T-helper 2 cell treated with Interferon-gamma antibody and Interleukin-4, amounts not matched to agents 5 μg/mL and 100 μg/mL, for 36 hours (primary cell): ENCODE measurements around the gene MELK.

Source experiments
- DNase-seq: peaks from one replicate; pipeline ENCODE4 v3.0.0; 2021; ENCODE audit warnings: low spot score
- H3K27ac Mint-ChIP-seq: one replicate; pipeline ENCODE4 v1.8.0; 2021; ENCODE audit warnings: mild to moderate bottlenecking, mixed read lengths
- H3K27me3 Mint-ChIP-seq: one replicate; pipeline ENCODE4 v1.8.0; 2021; ENCODE audit warnings: low read depth, mixed read lengths
- H3K36me3 Mint-ChIP-seq: one replicate; pipeline ENCODE4 v1.8.0; 2021; ENCODE audit warnings: low read depth, mixed read lengths
- H3K4me1 Mint-ChIP-seq: one replicate; pipeline ENCODE4 v1.8.0; 2021; ENCODE audit warnings: low read depth, mixed read lengths
- H3K4me3 Mint-ChIP-seq: one replicate; pipeline ENCODE4 v1.8.0; 2022; ENCODE audit warnings: mild to moderate bottlenecking, moderate library complexity, mixed read lengths
- H3K9me3 Mint-ChIP-seq: one replicate; pipeline ENCODE4 v1.8.0; 2021; ENCODE audit warnings: mixed read lengths

MELK gene

DNA sequence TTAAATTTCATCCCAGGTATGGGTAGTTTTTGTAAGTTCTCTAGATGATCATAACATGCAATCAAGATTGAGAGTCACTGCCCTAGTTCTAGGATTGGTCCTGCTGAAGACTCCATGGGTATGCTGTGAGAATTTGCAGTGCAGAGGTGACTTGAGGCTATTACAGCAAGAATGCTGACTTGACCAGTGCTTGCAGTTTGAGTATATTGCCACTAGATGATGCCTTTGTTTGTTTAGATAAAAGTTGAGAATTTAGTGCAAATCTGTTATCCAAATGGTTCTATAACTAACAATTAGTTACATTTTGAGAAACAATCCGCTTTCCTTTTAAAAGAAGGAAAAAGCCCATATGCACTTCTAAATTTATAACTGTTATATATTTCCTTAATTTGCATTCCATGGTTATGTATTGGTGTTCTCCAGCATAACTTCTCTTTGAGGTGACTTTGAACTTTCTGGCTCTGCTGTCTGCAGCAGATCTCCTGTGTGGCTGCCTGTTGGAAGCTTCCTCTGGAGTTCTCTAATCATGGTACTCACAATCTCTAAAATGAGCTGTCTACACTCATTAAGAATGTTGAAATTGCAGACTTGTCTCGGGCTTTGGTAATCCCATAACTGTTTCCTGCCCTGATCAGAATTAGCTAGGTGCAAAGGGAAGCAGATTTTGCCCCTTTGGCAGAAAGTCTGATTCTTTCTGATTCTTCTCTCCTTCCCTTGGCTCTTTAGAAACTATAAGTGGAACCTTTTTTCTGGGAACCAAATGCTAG is 24.9 kb downstream of the MELK start:
- DNase-seq = no peak
- H3K27me3 Mint-ChIP-seq = no peaks in the 10 kb centered on the region
- no peak overlapping the region for H3K4me3 Mint-ChIP-seq
- H3K27ac Mint-ChIP-seq = no peak overlapping the region
- no peaks in the 10 kb centered on the region for H3K9me3 Mint-ChIP-seq
- H3K36me3 Mint-ChIP-seq = peaks cover 47% of the 10 kb centered on the region
- H3K4me1 Mint-ChIP-seq = peaks cover 5% of the 10 kb centered on the region

GRCh38 chr9:36598273-36598672 is 25.6 kb downstream of the MELK start:
- Mint-ChIP-seq H3K36me3 (peaks cover 49% of the 10 kb centered on the region), H3K9me3 (no peaks in the 10 kb centered on the region), H3K4me1 (peaks cover 8% of the 10 kb centered on the region), H3K4me3 (no peak overlapping the region), H3K27me3 (no peaks in the 10 kb centered on the region), H3K27ac (no peak overlapping the region)
- no peak for DNase-seq

DNA sequence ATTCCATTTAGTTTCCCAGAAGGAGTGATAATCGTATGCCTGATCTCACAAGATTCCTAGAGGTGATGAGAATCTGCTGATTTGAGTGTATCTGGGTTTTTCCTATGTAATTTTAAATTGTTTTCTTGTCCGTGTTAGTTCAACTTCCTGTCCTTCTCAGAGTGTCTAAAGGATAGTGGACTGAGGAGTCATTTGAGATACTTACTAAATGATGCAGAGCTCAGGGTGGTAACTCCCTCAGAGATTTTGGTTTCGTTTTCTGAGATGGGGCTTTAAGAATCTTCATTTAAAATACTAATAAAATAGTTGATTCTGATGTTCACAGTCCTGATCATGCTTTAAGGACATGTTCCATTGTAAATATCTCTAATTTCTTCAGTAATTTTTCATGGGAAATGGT is 30.3 kb downstream of the MELK start:
- Mint-ChIP-seq H3K36me3 (peaks cover 51% of the 10 kb centered on the region), H3K27ac (peak overlapping the region; percentile 74), H3K4me1 (peaks cover 5% of the 10 kb centered on the region), H3K9me3 (no peaks in the 10 kb centered on the region), H3K4me3 (peak overlapping the region; percentile 21), H3K27me3 (no peaks in the 10 kb centered on the region)
- DNase-seq = no peak

GRCh38 chr9:36609306-36609705 is 36.6 kb downstream of the MELK start:
- H3K27me3 Mint-ChIP-seq = no peaks in the 10 kb centered on the region
- H3K9me3 Mint-ChIP-seq = no peaks in the 10 kb centered on the region
- no peak overlapping the region for H3K4me3 Mint-ChIP-seq
- no peak overlapping the region for H3K27ac Mint-ChIP-seq
- H3K36me3 Mint-ChIP-seq = peaks cover 51% of the 10 kb centered on the region
- H3K4me1 Mint-ChIP-seq = peaks cover 2% of the 10 kb centered on the region
- DNase-seq = no peak

GRCh38 chr9:36622121-36622520 is 49.4 kb downstream of the MELK start:
- Mint-ChIP-seq H3K36me3 (peaks cover 31% of the 10 kb centered on the region), H3K27ac (no peak overlapping the region), H3K9me3 (no peaks in the 10 kb centered on the region), H3K27me3 (no peaks in the 10 kb centered on the region), H3K4me3 (no peak overlapping the region), H3K4me1 (peaks cover 2% of the 10 kb centered on the region)
- no peak for DNase-seq

GRCh38 chr9:36623280-36623679 is 50.6 kb downstream of the MELK start:
- no peak for DNase-seq
- no peaks in the 10 kb centered on the region for H3K27me3 Mint-ChIP-seq
- peaks cover 2% of the 10 kb centered on the region for H3K4me1 Mint-ChIP-seq
- no peak overlapping the region for H3K4me3 Mint-ChIP-seq
- H3K27ac Mint-ChIP-seq = no peak overlapping the region
- no peaks in the 10 kb centered on the region for H3K9me3 Mint-ChIP-seq
- peaks cover 26% of the 10 kb centered on the region for H3K36me3 Mint-ChIP-seq

DNA sequence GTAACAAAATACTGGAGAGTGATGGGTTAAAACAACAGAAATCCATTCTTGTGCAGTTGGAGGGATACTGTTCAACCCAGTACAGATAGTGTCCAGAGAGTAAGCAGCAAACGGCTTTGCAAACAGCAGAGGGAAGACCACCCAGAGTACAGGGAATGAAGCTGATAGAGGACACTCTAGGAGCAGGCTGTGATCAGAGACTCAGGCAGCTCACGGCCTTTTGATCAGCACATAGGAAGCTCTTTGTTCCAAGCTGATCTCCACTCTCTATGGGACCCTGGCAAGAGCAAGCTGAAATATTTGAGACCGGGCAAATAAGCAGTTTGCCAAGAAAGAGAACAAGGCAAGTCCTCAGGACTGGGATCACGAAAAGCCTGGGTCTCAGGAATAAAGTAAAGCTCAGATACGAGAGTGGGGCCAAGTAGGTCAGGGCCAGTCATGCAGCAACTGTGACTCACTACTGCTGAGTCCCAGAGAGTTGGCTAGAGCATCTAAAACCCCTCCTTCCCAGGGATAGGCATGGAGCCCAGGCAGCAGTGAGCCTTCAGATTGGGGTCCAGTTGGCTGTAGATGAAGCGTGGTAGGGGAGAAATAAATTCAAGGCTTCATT is 52.4 kb downstream of the MELK start:
- Mint-ChIP-seq H3K4me3 (no peak overlapping the region), H3K36me3 (peaks cover 30% of the 10 kb centered on the region), H3K27me3 (no peaks in the 10 kb centered on the region), H3K27ac (peak overlapping the region; percentile 57), H3K9me3 (no peaks in the 10 kb centered on the region), H3K4me1 (peaks cover 2% of the 10 kb centered on the region)
- no peak for DNase-seq

GRCh38 chr9:36632892-36633291 is 60.2 kb downstream of the MELK start:
- Mint-ChIP-seq H3K27ac (no peak overlapping the region), H3K4me3 (no peak overlapping the region), H3K27me3 (no peaks in the 10 kb centered on the region), H3K4me1 (no peaks in the 10 kb centered on the region), H3K9me3 (no peaks in the 10 kb centered on the region), H3K36me3 (peaks cover 33% of the 10 kb centered on the region)
- no peak for DNase-seq

GRCh38 chr9:36637491-36638270 is 65.0 kb downstream of the MELK start:
- DNase-seq = no peak
- H3K4me3 Mint-ChIP-seq = no peak overlapping the region
- H3K27ac Mint-ChIP-seq = no peak overlapping the region
- no peaks in the 10 kb centered on the region for H3K9me3 Mint-ChIP-seq
- peaks cover 11% of the 10 kb centered on the region for H3K4me1 Mint-ChIP-seq
- no peaks in the 10 kb centered on the region for H3K27me3 Mint-ChIP-seq
- H3K36me3 Mint-ChIP-seq = peaks cover 27% of the 10 kb centered on the region

- H3K27ac Mint-ChIP-seq = no peak overlapping the region
- H3K27me3 Mint-ChIP-seq = no peaks in the 10 kb centered on the region
- no peaks in the 10 kb centered on the region for H3K9me3 Mint-ChIP-seq
- H3K4me3 Mint-ChIP-seq = no peak overlapping the region
- DNase-seq = no peak
- H3K4me1 Mint-ChIP-seq = peaks cover 11% of the 10 kb centered on the region
- H3K36me3 Mint-ChIP-seq = peaks cover 33% of the 10 kb centered on the region
These were observed 68.2 kb downstream of the MELK start for GRCh38 chr9:36640771-36641381.

DNA sequence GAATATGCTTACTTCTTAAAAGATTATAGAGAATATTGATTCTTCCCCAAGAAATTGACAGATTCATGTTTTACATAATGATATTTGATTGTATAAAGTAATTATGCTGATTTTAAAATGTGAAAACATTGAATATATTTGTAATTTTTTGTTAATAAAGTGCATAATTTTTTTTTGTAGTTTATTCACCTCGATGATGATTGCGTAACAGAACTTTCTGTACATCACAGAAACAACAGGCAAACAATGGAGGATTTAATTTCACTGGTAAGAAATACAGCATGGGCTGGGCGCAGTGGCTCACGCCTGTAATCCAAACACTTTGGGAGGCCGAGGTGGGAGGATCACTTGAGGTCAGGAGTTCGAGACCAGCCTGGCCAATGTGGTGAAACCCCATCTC is 70.1 kb downstream of the MELK start:
- no peak overlapping the region for H3K4me3 Mint-ChIP-seq
- peaks cover 11% of the 10 kb centered on the region for H3K4me1 Mint-ChIP-seq
- H3K9me3 Mint-ChIP-seq = no peaks in the 10 kb centered on the region
- H3K27me3 Mint-ChIP-seq = no peaks in the 10 kb centered on the region
- no peak overlapping the region for H3K27ac Mint-ChIP-seq
- H3K36me3 Mint-ChIP-seq = peaks cover 33% of the 10 kb centered on the region
- no peak for DNase-seq

GRCh38 chr9:36656842-36657241 is 84.1 kb downstream of the MELK start:
- H3K27me3 Mint-ChIP-seq = no peaks in the 10 kb centered on the region
- H3K36me3 Mint-ChIP-seq = peaks cover 46% of the 10 kb centered on the region
- no peak overlapping the region for H3K27ac Mint-ChIP-seq
- H3K4me1 Mint-ChIP-seq = no peaks in the 10 kb centered on the region
- H3K4me3 Mint-ChIP-seq = no peak overlapping the region
- DNase-seq = no peak
- no peaks in the 10 kb centered on the region for H3K9me3 Mint-ChIP-seq

DNA sequence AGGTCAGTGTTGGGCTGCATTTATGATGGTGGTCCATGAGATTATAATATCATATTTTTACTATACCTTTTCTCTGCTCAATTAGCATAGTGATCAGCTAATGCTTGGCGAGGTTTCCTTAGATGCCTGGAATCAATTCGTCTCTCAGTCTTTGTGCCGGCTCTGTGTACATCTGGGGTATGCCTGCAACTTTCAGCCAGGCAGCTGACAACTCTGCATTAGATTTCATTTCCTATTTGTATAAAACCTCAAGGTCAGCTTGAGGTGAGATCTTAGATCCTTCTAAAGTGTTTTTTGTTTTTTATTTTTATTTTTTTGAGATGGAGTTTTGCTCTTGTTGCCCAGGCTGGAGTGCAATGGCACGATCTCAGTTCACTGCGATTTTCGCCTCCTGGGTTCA is 86.8 kb downstream of the MELK start:
- Mint-ChIP-seq H3K27me3 (no peaks in the 10 kb centered on the region), H3K4me3 (no peak overlapping the region), H3K27ac (no peak overlapping the region), H3K36me3 (peaks cover 51% of the 10 kb centered on the region), H3K9me3 (no peaks in the 10 kb centered on the region), H3K4me1 (peaks cover 6% of the 10 kb centered on the region)
- no peak for DNase-seq

GRCh38 chr9:36664806-36665205 is 92.1 kb downstream of the MELK start:
- no peak for DNase-seq
- Mint-ChIP-seq H3K4me1 (peaks cover 26% of the 10 kb centered on the region), H3K27me3 (no peaks in the 10 kb centered on the region), H3K27ac (no peak overlapping the region), H3K4me3 (no peak overlapping the region), H3K36me3 (peaks cover 46% of the 10 kb centered on the region), H3K9me3 (no peaks in the 10 kb centered on the region)
